Tibial nerve (tissue), 4 donors: ENCODE results near the gene NOS1. TPM values are rescaled to one million over a fixed set of nuclear protein-coding genes. Genes with fewer than 3 reads are reported as not detected.
"Not testable (repeated sequence)": the region's sequence is repeated elsewhere in the genome, so short reads cannot be mapped to it uniquely, and the experiment has no call there.

Source experiments
- DNase-seq, 2 donors: peaks; one replicate each; pipeline ENCODE4 v3.0.0-alpha.2; 2019; ENCODE audit warnings: low spot score in 2 of 2
- H3K27ac ChIP-seq, 4 donors: fragments of 200-600 bp; sonication (generic) in 3 of 4; one replicate each; pipeline ENCODE4 v1.5.1; 2017 to 2019; ENCODE audit warnings: mild to moderate bottlenecking in 1 of 4
- H3K27me3 ChIP-seq, 2 donors: fragments of 200-600 bp; sonication (generic) in 1 of 2; one replicate each; pipeline versions ENCODE4 v1.5.1 to v1.6.0; 2017 to 2019
- H3K36me3 ChIP-seq, 3 donors: fragments of 200-600 bp; sonication (generic); one replicate each; pipeline ENCODE4 v1.5.1; 2018 to 2019
- H3K4me1 ChIP-seq, 4 donors: fragments of 200-600 bp; sonication (generic) in 3 of 4; one replicate each; pipeline ENCODE4 v1.5.1; 2017 to 2019
- H3K4me3 ChIP-seq, 4 donors: fragments of 200-600 bp; sonication (generic) in 3 of 4; one replicate each; pipeline ENCODE4 v1.5.1; 2017 to 2019; ENCODE audit warnings: mild to moderate bottlenecking in 1 of 4, moderate library complexity in 1 of 4
- H3K9me3 ChIP-seq, 4 donors: fragments of 200-600 bp; sonication (generic) in 3 of 4; one replicate each; pipeline ENCODE4 v1.5.1; 2017 to 2019
- CTCF ChIP-seq, 5 experiments: fragments of 200-600 bp in 3 of 5; fragments of 450-650 bp in 2 of 5; sonication (generic) in 3 of 5; IDR thresholded peaks; one replicate each; pipeline ENCODE4 v1.5.1; 2016 to 2019; ENCODE audit warnings: antibody characterized with exemption in 5 of 5, mild to moderate bottlenecking in 3 of 5, moderate library complexity in 2 of 5
- EP300 ChIP-seq, 2 donors: sonication (generic); formaldehyde crosslinking; IDR thresholded peaks; one replicate each; pipeline ENCODE4 v1.6.1; 2017; ENCODE audit warnings: antibody characterized with exemption in 2 of 2, mild to moderate bottlenecking in 1 of 2
- POLR2A ChIP-seq, 2 donors: fragments of 450-650 bp; IDR thresholded peaks; one replicate each; pipeline ENCODE4 v1.6.1; 2017; ENCODE audit warnings: antibody characterized with exemption in 2 of 2, mild to moderate bottlenecking in 2 of 2, moderate library complexity in 2 of 2
- WGBS, 2 donors: methylation state at CpG; one replicate each; pipeline ENCODE4 v1.1.5; 2018; 5-methylcytosine and 5-hydroxymethylcytosine counted together
- total RNA-seq, 4 donors: library from RNA; depleted of rRNA; stranded (reverse); fragments of >200 nt; gene quantifications; one replicate each; pipeline ENCODE4 v1.1.0, GENCODE V29; 2016

NOS1 gene
- total RNA-seq, 4 donors from 2014 or later = 6.9 to 32.4 (median 28.1) TPM

- no peak overlapping the region for H3K4me3 ChIP-seq
- 89 to 91% methylated on average over 12 of the region's 12 CpGs for WGBS, 2 donors
- H3K36me3 ChIP-seq = peaks cover 0 to 38% (median 12%) of the 10 kb centered on the region in 3 donors
- no peak for DNase-seq
- TF ChIP-seq EP300 (IDR thresholded peaks at IDR 0.05) (no peak), CTCF (IDR thresholded peaks at IDR 0.05) (no peak), POLR2A (IDR thresholded peaks at IDR 0.05) (no peak)
- peak overlapping the region in 3 of 4 donors; percentile 86 to 93 (median 93) for H3K27ac ChIP-seq
- no peaks in the 10 kb centered on the region for H3K9me3 ChIP-seq
- no peaks in the 10 kb centered on the region for H3K27me3 ChIP-seq
- H3K4me1 ChIP-seq = peaks cover 0 to 25% (median 6%) of the 10 kb centered on the region in 4 donors
Measured at GRCh38 chr12:117188121-117188665, 173.2 kb downstream of the NOS1 start.

- H3K27me3 ChIP-seq = no peaks in the 10 kb centered on the region
- H3K9me3 ChIP-seq = no peaks in the 10 kb centered on the region
- no peak for DNase-seq
- WGBS, 2 donors = 64 to 67% methylated on average over 4 of the region's 4 CpGs
- TF ChIP-seq POLR2A (IDR thresholded peaks at IDR 0.05) = no peak
- no peak for TF ChIP-seq CTCF (IDR thresholded peaks at IDR 0.05)
- TF ChIP-seq EP300 (IDR thresholded peaks at IDR 0.05) = no peak
- H3K4me3 ChIP-seq = no peak overlapping the region
- peaks cover 0 to 25% (median 6%) of the 10 kb centered on the region in 4 donors for H3K4me1 ChIP-seq
- peaks cover 0 to 45% (median 18%) of the 10 kb centered on the region in 3 donors for H3K36me3 ChIP-seq
- no peak overlapping the region for H3K27ac ChIP-seq
Measured at GRCh38 chr12:117187421-117187820, 174.0 kb downstream of the NOS1 start.

GRCh38 chr12:117182866-117183265, 178.6 kb downstream of the NOS1 start:
- Histone ChIP-seq H3K36me3 (peaks cover 0 to 89% (median 18%) of the 10 kb centered on the region in 3 donors), H3K4me3 (no peak overlapping the region), H3K27me3 (no peaks in the 10 kb centered on the region), H3K4me1 (peaks cover 0 to under 1% (median under 1%) of the 10 kb centered on the region in 4 donors), H3K27ac (no peak overlapping the region), H3K9me3 (peaks cover 0 to 10% (median 0%) of the 10 kb centered on the region in 4 donors)
- DNase-seq = no peak
- TF ChIP-seq EP300 (IDR thresholded peaks at IDR 0.05) (no peak), CTCF (IDR thresholded peaks at IDR 0.05) (no peak), POLR2A (IDR thresholded peaks at IDR 0.05) (no peak)
- 96% methylated on average over 3 of the region's 3 CpGs for WGBS, 2 donors

- not testable (repeated sequence) for H3K4me1 ChIP-seq, DNase-seq, H3K27me3 ChIP-seq, H3K4me3 ChIP-seq, H3K27ac ChIP-seq
- WGBS, 2 donors = 95% methylated on average over 8 of the region's 8 CpGs
- Histone ChIP-seq H3K36me3 (peaks cover 0 to 98% (median 18%) of the 10 kb centered on the region in 3 donors), H3K9me3 (peaks cover 0 to 10% (median 0%) of the 10 kb centered on the region in 4 donors)
Measured at GRCh38 chr12:117181468-117181843, 180.0 kb downstream of the NOS1 start.

GRCh38 chr12:117180758-117181467, 180.5 kb downstream of the NOS1 start:
- WGBS, 2 donors = 86 to 94% methylated on average over 4 of the region's 4 CpGs
- Histone ChIP-seq H3K4me1 (no peaks in the 10 kb centered on the region), H3K4me3 (no peak overlapping the region), H3K9me3 (peaks cover 0 to 10% (median 0%) of the 10 kb centered on the region in 4 donors), H3K36me3 (peaks cover 0 to 98% (median 18%) of the 10 kb centered on the region in 3 donors), H3K27me3 (no peaks in the 10 kb centered on the region), H3K27ac (no peak overlapping the region)
- TF ChIP-seq EP300 (IDR thresholded peaks at IDR 0.05) (no peak), POLR2A (IDR thresholded peaks at IDR 0.05) (no peak), CTCF (IDR thresholded peaks at IDR 0.05) (no peak)
- DNase-seq = no peak
